K562 (cell line): ENCODE results near the gene SLC30A1. TPM values are rescaled to one million over a fixed set of nuclear protein-coding genes. Genes with fewer than 3 reads are reported as not detected.

ENCODE experiments used
- HOMEZ ChIP-seq: fragments of 250-450 bp; sonication (Bioruptor Pico); IDR thresholded peaks from 2 replicates; pipeline ENCODE4 v1.4.0; 2020; ENCODE audit warnings: mild to moderate bottlenecking, moderate library complexity
- ZNF609 ChIP-seq: sonication (generic); formaldehyde crosslinking; IDR thresholded peaks from 2 replicates; pipeline ENCODE4 v1.8.1; 2023; ENCODE audit warnings: missing genetic modification reagents, mild to moderate bottlenecking, borderline replicate concordance
- polyA plus RNA-seq, 8 experiments: library from polyadenylated mRNA; depleted of rRNA in 4 of 8; stranded (reverse) in 5 of 8; unstranded in 3 of 8; fragments of >200 nt; fragmentation: Nextera tagmentation in 2 of 8; fragmentation: Illumina TruSeq in 1 of 8; extraction: Ambion mirVana in 2 of 8; extraction: Trizol in 1 of 8; gene quantifications; 2 replicates each; pipeline versions ENCODE4 v1.2.1 to v1.2.3, GENCODE V29; 2011 to 2014; ENCODE audit warnings: inconsistent platforms in 1 of 8, missing spikeins in 1 of 8
- total RNA-seq, 7 experiments: library from RNA; depleted of rRNA in 6 of 7; stranded (reverse); fragments of >200 nt in 6 of 7; fragmentation: Illumina TruSeq in 2 of 7; extraction: Trizol in 2 of 7; gene quantifications; 2 replicates each; pipeline versions ENCODE4 v1.2.1 to v1.2.3, GENCODE V29; 2011 to 2021; ENCODE audit warnings: low replicate concordance in 1 of 7

The SLC30A1 gene
- total and polyA plus RNA-seq, 9 of the 15 experiments (the other 6 are each of a cell fraction or from before 2014, with no cell fraction given) = 4.1 to 14.4 (median 6.6) TPM

- TF ChIP-seq HOMEZ (CRISPR knock-in tag) (no peak), ZNF609 (CRISPR knock-in tag) (no peak)
Observed at GRCh38 chr1:211522804-211523203, 56.2 kb downstream of the SLC30A1 start (continued).

Other genes starting within 250 kb of the SLC30A1 start
- gene RD3, start 87.0 kb downstream of the SLC30A1 start, total RNA-seq (2014; rRNA removed) = not detected in 2 replicates
- gene RD3, start 87.0 kb downstream of the SLC30A1 start, total RNA-seq (2014; rRNA removed; fragmentation: Illumina TruSeq; extraction: Trizol) = not detected in 2 replicates
- gene RD3, start 87.0 kb downstream of the SLC30A1 start, total RNA-seq (2015; rRNA removed; fragmentation: Illumina TruSeq; extraction: Trizol) = not detected in 2 replicates
- not detected in 2 replicates for gene RD3, start 87.0 kb downstream of the SLC30A1 start, total RNA-seq (2021)
- gene RD3, start 87.0 kb downstream of the SLC30A1 start, polyA plus RNA-seq (2011; rRNA removed) = not detected in 2 replicates
- not detected in 2 replicates for gene RD3, start 87.0 kb downstream of the SLC30A1 start, polyA plus RNA-seq (2014; fragmentation: Illumina TruSeq; extraction: Trizol)
- not detected for gene RD3, start 87.0 kb downstream of the SLC30A1 start, polyA plus RNA-seq (2014; fragmentation: Nextera tagmentation; extraction: Ambion mirVana)
- not detected in 2 replicates for gene RD3, start 87.0 kb downstream of the SLC30A1 start, polyA plus RNA-seq (2014; rRNA removed)
- gene NEK2, start 96.5 kb upstream of the SLC30A1 start, total RNA-seq (2014; rRNA removed) = 54.4 and 65.8 TPM in 2 replicates
- 74.7 and 85.7 TPM in 2 replicates for gene NEK2, start 96.5 kb upstream of the SLC30A1 start, total RNA-seq (2014; rRNA removed; fragmentation: Illumina TruSeq; extraction: Trizol)
- gene NEK2, start 96.5 kb upstream of the SLC30A1 start, total RNA-seq (2015; rRNA removed; fragmentation: Illumina TruSeq; extraction: Trizol) = 64.5 and 72.1 TPM in 2 replicates
- 45.6 and 52.8 TPM in 2 replicates for gene NEK2, start 96.5 kb upstream of the SLC30A1 start, total RNA-seq (2021)
- gene NEK2, start 96.5 kb upstream of the SLC30A1 start, polyA plus RNA-seq (2011; rRNA removed) = 53.3 and 69.7 TPM in 2 replicates
- 66.4 and 75.9 TPM in 2 replicates for gene NEK2, start 96.5 kb upstream of the SLC30A1 start, polyA plus RNA-seq (2014; fragmentation: Illumina TruSeq; extraction: Trizol)
- gene NEK2, start 96.5 kb upstream of the SLC30A1 start, polyA plus RNA-seq (2014; fragmentation: Nextera tagmentation; extraction: Ambion mirVana) = 10 to 100 TPM; 30.0 to 38.6 TPM
- gene NEK2, start 96.5 kb upstream of the SLC30A1 start, polyA plus RNA-seq (2014; rRNA removed) = 48.6 and 66.4 TPM in 2 replicates